ENCODE measurements around the gene SLC27A2.

GRCh38 chr15:50251638-50252182 lies 69.7 kb downstream of the SLC27A2 start:
- TF ChIP-seq POLR2A (IDR thresholded peaks at IDR 0.05; ENCODE audit: low read depth, low read length) (no peak), PAX5 (IDR thresholded peaks at IDR 0.05; ENCODE audit: insufficient read depth, low read length, severe bottlenecking) (no peak), POU2F2 (IDR thresholded peaks at IDR 0.05; ENCODE audit: low read depth, low read length) (no peak), TAF1 (IDR thresholded peaks at IDR 0.05; ENCODE audit: low read depth, low read length) (no peak), POLR2AphosphoS5 (IDR thresholded peaks at IDR 0.05; ENCODE audit: low read depth, low read length) (no peak)
